RPMI7951 (cell line): ENCODE results near the gene ERAL1. TPM values are rescaled to one million over a fixed set of nuclear protein-coding genes. Genes with fewer than 3 reads are reported as not detected.
"Not testable (repeated sequence)": the region's sequence is repeated elsewhere in the genome, so short reads cannot be mapped to it uniquely, and the experiment has no call there.

Experiments
- DNase-seq: peaks from one replicate; pipeline ENCODE4 v3.0.0-alpha.2; 2012; ENCODE audit warnings: low read depth
- total RNA-seq: library from RNA; depleted of rRNA; stranded (reverse); fragments of >200 nt; shearing (Covaris generic); gene quantifications from 2 replicates; pipeline ENCODE4 v1.2.3, GENCODE V29; 2014

Gene ERAL1
- total RNA-seq, 1 experiment from 2014 or later = 29.8 TPM

DNA sequence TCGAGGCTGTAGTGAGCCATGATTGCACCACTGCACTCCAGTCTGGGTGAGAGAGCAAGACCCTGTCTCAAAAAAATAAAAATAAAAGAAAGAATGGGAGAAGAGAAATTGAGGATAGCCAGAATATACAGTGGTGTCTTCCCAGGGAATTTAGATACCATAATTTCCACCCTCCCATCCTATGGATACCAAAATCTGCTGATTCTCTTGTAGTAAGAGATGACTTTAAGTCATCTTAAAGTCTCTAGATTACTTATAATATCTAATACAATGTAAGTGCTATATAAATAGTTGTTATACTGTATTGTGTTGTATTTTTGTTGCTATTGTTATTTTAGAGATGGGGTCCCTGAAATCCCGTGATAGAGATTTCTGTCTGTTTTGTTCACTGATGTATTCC, 1.5 kb upstream of the ERAL1 start:
- no peak for DNase-seq

GRCh38 chr17:28855336-28855679, 492 bp downstream of the ERAL1 start:
- DNase-seq = no peak

GRCh38 chr17:28856028-28856574, 1.3 kb downstream of the ERAL1 start:
- no peak for DNase-seq

DNA sequence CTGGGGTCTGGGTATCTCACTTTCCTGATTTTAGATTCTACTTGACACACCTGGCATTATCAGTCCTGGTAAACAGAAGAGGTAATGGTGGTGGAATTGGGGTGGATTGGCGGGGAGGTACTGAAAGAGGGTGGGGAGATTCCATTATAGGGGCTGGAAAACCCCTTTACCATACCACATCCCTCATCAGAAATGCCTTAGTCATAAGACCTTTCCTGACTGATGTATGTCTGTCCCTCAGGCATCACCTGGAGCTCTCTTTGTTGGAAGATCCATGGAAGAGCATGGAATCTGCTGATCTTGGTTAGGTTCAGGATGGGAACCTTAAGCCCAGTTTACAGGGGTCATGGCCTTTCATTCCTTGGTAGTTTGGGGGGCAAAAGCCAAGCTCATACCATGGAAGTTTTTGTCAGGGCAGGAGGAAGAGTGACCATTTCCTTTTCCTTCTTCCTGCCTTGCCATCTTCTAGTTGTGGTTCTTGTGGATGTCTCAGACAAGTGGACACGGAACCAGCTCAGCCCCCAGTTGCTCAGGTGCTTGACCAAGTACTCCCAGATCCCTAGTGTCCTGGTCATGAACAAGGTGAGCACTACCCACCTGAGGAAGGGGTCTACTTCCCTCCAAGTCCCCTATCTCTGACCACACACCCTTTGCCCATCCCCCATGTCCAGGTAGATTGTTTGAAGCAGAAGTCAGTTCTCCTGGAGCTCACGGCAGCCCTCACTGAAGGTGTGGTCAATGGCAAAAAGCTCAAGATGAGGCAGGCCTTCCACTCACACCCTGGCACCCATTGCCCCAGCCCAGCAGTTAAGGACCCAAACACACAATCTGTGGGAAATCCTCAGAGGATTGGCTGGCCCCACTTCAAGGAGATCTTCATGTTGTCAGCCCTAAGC, 3.3 kb downstream of the ERAL1 start:
- DNase-seq = no peak

- DNase-seq = no peak
Observed at GRCh38 chr17:28858801-28859355, 4.1 kb downstream of the ERAL1 start.

GRCh38 chr17:28860363-28860808, 5.6 kb downstream of the ERAL1 start:
- no peak for DNase-seq

GRCh38 chr17:28861393-28862203, 6.8 kb downstream of the ERAL1 start:
- DNase-seq = no peak

- DNase-seq = no peak
Observed at GRCh38 chr17:28862561-28862960, 7.7 kb downstream of the ERAL1 start.

- no peak for DNase-seq
Observed at GRCh38 chr17:28863953-28864352, 9.1 kb downstream of the ERAL1 start.

DNA sequence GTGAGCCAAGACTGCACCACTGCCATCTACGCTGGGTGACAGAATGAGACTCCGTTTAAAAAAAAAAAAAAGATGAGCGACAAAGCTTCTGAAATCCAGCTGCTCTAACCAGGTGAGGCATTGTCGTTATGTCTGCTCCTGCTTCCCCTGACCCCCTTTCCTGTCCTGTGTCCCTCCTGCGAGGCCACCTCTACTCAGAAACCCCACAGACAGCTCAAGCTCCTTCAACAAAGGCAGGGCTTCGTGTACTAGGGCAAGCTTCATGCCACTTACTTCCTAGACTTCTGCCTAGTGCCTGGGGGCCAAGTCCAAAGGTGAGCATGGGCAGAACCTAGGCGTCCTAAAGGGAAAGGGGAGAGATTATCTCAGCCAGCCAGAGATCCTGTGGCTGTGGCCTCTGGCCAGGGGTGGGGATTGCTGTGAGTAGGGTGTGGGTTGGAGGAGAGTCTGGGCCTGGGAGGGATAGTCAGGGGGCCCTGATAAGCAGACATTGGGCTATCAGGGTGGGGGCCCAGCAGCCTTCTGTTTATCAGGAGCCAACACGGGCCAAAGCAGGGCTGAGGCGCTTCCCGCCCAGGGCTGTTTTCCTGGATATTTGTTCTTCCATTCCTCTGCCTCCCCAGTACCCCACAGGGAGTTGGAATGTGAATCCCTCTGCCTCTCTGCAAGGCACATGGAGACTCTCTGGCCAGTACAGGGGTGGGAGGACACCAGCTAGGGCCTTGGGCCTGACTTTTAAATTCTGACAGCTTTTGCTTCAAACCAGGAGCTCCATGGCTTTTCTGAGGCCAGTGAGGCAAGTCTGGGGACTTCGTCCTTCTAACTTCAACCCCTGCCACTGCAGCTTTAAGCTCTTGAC, 10.4 kb downstream of the ERAL1 start:
- DNase-seq = no peak

GRCh38 chr17:28865946-28866752, 11.3 kb downstream of the ERAL1 start:
- no peak for DNase-seq

DNA sequence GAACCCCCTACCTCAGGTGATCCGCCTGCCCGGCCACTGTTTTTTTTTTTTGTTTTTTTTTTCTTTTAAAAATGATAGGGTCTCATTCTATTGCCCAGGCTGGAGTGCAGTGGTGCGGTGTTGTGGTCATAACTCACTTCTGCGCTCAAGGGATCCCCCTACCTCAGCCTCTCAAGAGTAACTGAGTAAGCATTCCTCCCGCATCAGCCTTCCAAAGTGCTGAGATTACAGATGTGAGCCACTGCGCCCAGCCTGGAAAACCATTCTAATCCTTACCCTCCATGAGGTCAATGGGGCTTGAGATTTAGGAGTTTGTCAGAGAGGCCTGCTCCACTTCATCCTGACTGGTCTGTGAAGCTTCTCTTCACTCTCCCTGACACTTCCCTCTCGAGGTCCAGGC, 12.5 kb downstream of the ERAL1 start:
- DNase-seq = no peak

- no peak for DNase-seq
Observed at GRCh38 chr17:28871056-28871579, 16.3 kb downstream of the ERAL1 start.

GRCh38 chr17:28873839-28874238, 19.0 kb downstream of the ERAL1 start:
- no peak for DNase-seq

DNA sequence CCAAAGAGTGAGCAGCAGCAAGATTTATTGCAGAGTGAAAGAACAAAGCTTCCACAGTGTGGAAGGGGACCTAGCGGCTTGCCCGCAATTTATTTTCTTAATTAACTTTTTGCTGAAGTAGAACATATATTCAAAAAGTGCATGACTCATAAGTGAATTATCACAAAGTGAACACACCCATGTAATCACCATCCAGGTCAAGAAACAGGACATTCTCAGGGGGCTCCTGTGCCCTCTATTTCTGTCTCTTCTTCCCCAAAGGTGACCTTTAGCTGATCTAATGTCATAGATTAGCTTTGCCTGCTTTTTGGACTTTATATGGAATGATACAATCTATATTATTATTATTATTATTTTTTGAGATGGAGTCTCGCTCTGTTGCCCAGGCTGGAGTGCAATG, 19.9 kb downstream of the ERAL1 start:
- DNase-seq = no peak

DNA sequence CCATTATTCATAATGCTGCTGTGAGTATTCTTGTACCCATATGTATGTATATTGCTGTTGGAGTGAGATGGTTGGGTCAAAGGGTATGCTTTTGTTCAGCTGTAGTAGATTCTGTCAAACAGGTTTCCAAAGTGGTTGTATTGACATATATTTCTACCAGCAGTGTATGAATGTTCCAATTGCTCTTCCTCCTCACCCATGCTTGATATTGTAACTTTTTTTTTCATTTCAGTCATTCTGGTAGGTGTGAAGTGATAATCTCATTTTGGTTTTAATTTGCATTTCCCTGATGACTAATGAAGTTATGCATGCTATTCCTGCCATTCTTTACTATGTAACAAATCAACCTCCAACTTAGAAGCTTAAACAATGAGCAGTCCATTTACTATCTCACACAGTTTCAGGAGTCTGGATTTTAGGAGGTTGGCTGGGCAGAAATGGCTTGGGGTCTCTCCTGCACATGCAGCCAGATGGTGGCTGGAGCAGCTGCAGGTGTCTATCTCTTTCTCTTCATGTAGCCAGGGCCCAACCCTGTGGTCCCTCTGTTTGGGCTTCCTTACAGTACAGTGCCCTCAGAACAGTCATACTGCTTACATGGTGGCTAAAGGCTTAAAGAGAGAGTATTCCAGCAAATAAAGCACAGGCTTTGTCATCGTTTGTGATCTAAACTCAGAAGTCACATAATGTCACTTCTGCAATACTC, 21.2 kb downstream of the ERAL1 start:
- no peak for DNase-seq

DNA sequence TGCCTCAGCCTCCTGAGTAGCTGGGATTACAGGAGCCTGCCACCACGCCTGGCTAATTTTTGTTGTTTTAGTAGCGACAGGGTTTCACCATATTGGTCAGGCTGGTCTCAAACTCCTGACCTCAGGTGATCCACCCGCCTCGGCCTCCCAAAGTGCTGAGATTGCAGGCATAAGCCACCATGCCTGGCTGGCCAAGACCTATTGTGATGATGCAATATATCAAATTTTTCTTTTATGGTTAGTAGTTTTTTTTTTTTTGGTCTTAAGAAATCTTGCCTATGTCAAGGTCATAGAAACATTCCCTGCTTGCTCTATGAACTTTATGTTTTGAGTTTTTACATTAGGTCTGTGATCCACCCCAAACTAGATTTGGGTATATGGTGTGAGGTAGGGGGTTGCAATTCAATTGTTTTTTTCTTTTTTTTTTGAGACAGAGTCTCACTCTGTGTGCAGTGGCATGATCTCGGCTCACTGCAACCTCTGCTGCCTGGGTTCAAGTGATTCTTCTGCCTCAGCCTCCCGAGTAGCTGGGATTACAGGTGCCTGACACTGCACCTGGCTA, 22.4 kb downstream of the ERAL1 start:
- not testable (repeated sequence) for DNase-seq

DNA sequence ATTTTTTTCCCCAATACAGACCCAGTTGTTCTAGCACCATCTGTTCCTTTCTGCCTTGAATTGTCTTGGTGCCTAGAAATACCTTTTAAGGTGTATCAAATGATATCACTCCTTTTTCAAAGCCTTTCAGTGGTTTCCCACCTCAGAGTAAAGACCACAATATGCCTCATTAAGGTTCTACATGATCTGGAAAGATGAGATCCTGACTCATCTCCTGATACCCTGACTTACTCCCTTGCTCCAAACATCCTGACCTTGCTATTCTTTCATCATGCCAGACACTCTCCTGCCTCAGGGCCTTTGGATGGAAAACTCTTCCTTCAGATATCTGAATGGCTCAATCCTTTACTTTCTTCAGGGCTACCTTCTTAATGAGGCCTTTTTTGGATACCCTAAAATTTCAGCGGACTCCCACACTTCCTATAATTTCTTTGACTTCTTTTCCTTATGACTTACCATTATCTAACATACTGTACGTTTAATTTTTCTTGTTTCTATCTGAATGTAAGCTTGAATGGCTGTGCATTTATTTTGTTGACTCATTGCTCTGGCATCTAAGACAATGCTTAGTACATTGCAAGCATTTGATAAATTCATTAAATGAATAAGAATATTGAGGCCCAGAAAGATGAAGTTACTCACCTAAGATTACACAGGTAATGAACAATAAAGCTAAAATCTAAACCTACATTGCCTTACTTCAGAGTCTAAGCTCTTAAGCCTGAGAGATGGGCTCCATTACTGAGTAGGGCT, 23.5 kb downstream of the ERAL1 start:
- DNase-seq = peak; percentile 58
